Measurements from ENCODE around the gene RNF5. TPM values are rescaled to one million over a fixed set of nuclear protein-coding genes. Genes with fewer than 3 reads are reported as not detected.
"Not testable (repeated sequence)": the region's sequence is repeated elsewhere in the genome, so short reads cannot be mapped to it uniquely, and the experiment has no call there.

The RNF5 gene
- total RNA-seq, result 10 to 100 TPM; 40.4 to 43.3 TPM

- Mint-ChIP-seq H3K27ac (peak within 1 kb of the TSS; percentile 92), H3K4me1 (ENCODE audit: low read depth) (peaks cover 66% of the 10 kb centered on the region), H3K9me3 (ENCODE audit: insufficient read depth) (no peaks in the 10 kb centered on the region), H3K36me3 (ENCODE audit: low read depth) (peaks cover 29% of the 10 kb centered on the region), H3K4me3 (peak within 1 kb of the TSS; percentile 90), H3K27me3 (ENCODE audit: low read depth) (no peaks in the 10 kb centered on the region)
- POLR2A ChIA-PET, result interaction anchor here (0.6 to 2.5 kb wide), 8 partner anchors 12 to 716 kb away, joined by 3 to 45 read pairs (median 5); partner anchors contain the start of genes GPSM3 and PBX2
- ATAC-seq (peak; percentile 89), DNase-seq (peak; percentile 97)
- CTCF ChIA-PET, result interaction anchor here (1.0 to 2.5 kb wide), 5 partner anchors 15 to 61 kb away, joined by 3 to 25 read pairs (median 4); no protein-coding TSS in a partner anchor
Measured at GRCh38 chr6:32177788-32178546, at the start of gene RNF5. Gene RNF5 (plus strand): TSS chr6:32178405. CDS start chr6:32178512, 107 bp downstream.

GRCh38 chr6:32128751-32129296 is 49.4 kb upstream of the RNF5 start:
- peaks cover 46% of the 10 kb centered on the region for H3K4me1 Mint-ChIP-seq (ENCODE audit: low read depth)
- DNase-seq, result no peak
- ATAC-seq, result no peak
- peak overlapping the region; percentile 98 for H3K27ac Mint-ChIP-seq
- ChIA-PET POLR2A (interaction anchor here (0.5 to 3.8 kb wide), 10 partner anchors 12 to 932 kb away, joined by 3 to 35 read pairs (median 4); partner anchors contain the start of genes GPSM3 and PBX2), CTCF (interaction anchor here (0.5 to 5.4 kb wide), 9 partner anchors 10 to 710 kb away, joined by 3 to 67 read pairs (median 3); partner anchors contain the start of genes AGPAT1 and TAP2)
- H3K36me3 Mint-ChIP-seq (ENCODE audit: low read depth), result peaks cover 32% of the 10 kb centered on the region
- H3K27me3 Mint-ChIP-seq (ENCODE audit: low read depth), result peaks cover under 1% of the 10 kb centered on the region
- no peaks in the 10 kb centered on the region for H3K9me3 Mint-ChIP-seq (ENCODE audit: insufficient read depth)
- H3K4me3 Mint-ChIP-seq, result peak overlapping the region; percentile 99

- CTCF ChIA-PET, result interaction anchor here (0.5 to 5.4 kb wide), 10 partner anchors 9 to 709 kb away, joined by 3 to 67 read pairs (median 4); partner anchors contain the start of genes AGPAT1 and TAP2
- Mint-ChIP-seq H3K9me3 (ENCODE audit: insufficient read depth) (no peaks in the 10 kb centered on the region), H3K27ac (peak overlapping the region; percentile 98), H3K36me3 (ENCODE audit: low read depth) (peaks cover 26% of the 10 kb centered on the region), H3K4me3 (peak overlapping the region; percentile 99), H3K27me3 (ENCODE audit: low read depth) (peaks cover 4% of the 10 kb centered on the region), H3K4me1 (ENCODE audit: low read depth) (peaks cover 41% of the 10 kb centered on the region)
- DNase-seq (no peak), ATAC-seq (no peak)
- POLR2A ChIA-PET, result interaction anchor here (0.6 to 3.8 kb wide), 7 partner anchors 12 to 932 kb away, joined by 3 to 35 read pairs (median 5); partner anchors contain the start of genes GPSM3, PBX2 and PRRT1
Measured at GRCh38 chr6:32129297-32130088, 48.7 kb upstream of the RNF5 start.

GRCh38 chr6:32131439-32131948 is 46.7 kb upstream of the RNF5 start:
- peaks cover 33% of the 10 kb centered on the region for H3K4me1 Mint-ChIP-seq (ENCODE audit: low read depth)
- H3K36me3 Mint-ChIP-seq (ENCODE audit: low read depth), result peaks cover 16% of the 10 kb centered on the region
- POLR2A ChIA-PET, result no interaction called here
- peak overlapping the region; percentile 11 for H3K4me3 Mint-ChIP-seq
- DNase-seq (no peak), ATAC-seq (no peak)
- CTCF ChIA-PET, result interaction anchor here (1.3 to 5.4 kb wide), 3 partner anchors 14 to 64 kb away, joined by 4 to 67 read pairs (median 4); no protein-coding TSS in a partner anchor
- H3K9me3 Mint-ChIP-seq (ENCODE audit: insufficient read depth), result no peaks in the 10 kb centered on the region
- H3K27me3 Mint-ChIP-seq (ENCODE audit: low read depth), result peaks cover 9% of the 10 kb centered on the region
- no peak overlapping the region for H3K27ac Mint-ChIP-seq

- no peak overlapping the region for H3K27ac Mint-ChIP-seq
- H3K36me3 Mint-ChIP-seq (ENCODE audit: low read depth), result peaks cover 10% of the 10 kb centered on the region
- no peak overlapping the region for H3K4me3 Mint-ChIP-seq
- no peaks in the 10 kb centered on the region for H3K9me3 Mint-ChIP-seq (ENCODE audit: insufficient read depth)
- peaks cover 9% of the 10 kb centered on the region for H3K27me3 Mint-ChIP-seq (ENCODE audit: low read depth)
- ATAC-seq (no peak), DNase-seq (no peak)
- H3K4me1 Mint-ChIP-seq (ENCODE audit: low read depth), result peaks cover 27% of the 10 kb centered on the region
- CTCF ChIA-PET, result interaction anchor here (1.3 kb wide), 1 partner anchor 64 kb away, joined by 4 read pairs; no protein-coding TSS in a partner anchor
- POLR2A ChIA-PET, result no interaction called here
Measured at GRCh38 chr6:32132110-32132509, 46.1 kb upstream of the RNF5 start.

- no peak overlapping the region for H3K27ac Mint-ChIP-seq
- H3K4me1 Mint-ChIP-seq (ENCODE audit: low read depth), result peaks cover 14% of the 10 kb centered on the region
Measured at GRCh38 chr6:32133786-32134185, 44.4 kb upstream of the RNF5 start.

GRCh38 chr6:32137454-32137853 is 40.8 kb upstream of the RNF5 start:
- no peak for ATAC-seq
- H3K27me3 Mint-ChIP-seq (ENCODE audit: low read depth), result peaks cover 15% of the 10 kb centered on the region
- no peak for DNase-seq
- H3K36me3 Mint-ChIP-seq (ENCODE audit: low read depth), result no peaks in the 10 kb centered on the region
- H3K27ac Mint-ChIP-seq, result no peak overlapping the region
- no peak overlapping the region for H3K4me3 Mint-ChIP-seq
- CTCF ChIA-PET, result no interaction called here
- POLR2A ChIA-PET, result no interaction called here
- H3K9me3 Mint-ChIP-seq (ENCODE audit: insufficient read depth), result no peaks in the 10 kb centered on the region
- H3K4me1 Mint-ChIP-seq (ENCODE audit: low read depth), result no peaks in the 10 kb centered on the region

More at GRCh38 chr6:32133786-32134185, 44.4 kb upstream of the RNF5 start:
- Mint-ChIP-seq H3K9me3 (ENCODE audit: insufficient read depth) (no peaks in the 10 kb centered on the region), H3K36me3 (ENCODE audit: low read depth) (peaks cover 1% of the 10 kb centered on the region), H3K4me3 (no peak overlapping the region), H3K27me3 (ENCODE audit: low read depth) (peaks cover 9% of the 10 kb centered on the region)
- ATAC-seq, result no peak
- ChIA-PET CTCF (no interaction called here), POLR2A (no interaction called here)
- no peak for DNase-seq

- DNase-seq, result no peak
- POLR2A ChIA-PET, result no interaction called here
- CTCF ChIA-PET, result interaction anchor here (1.6 kb wide), 1 partner anchor 10 kb away, joined by 10 read pairs; the partner anchor contains the start of gene FKBPL
- H3K27me3 Mint-ChIP-seq (ENCODE audit: low read depth), result peaks cover 12% of the 10 kb centered on the region
- H3K9me3 Mint-ChIP-seq (ENCODE audit: insufficient read depth), result no peaks in the 10 kb centered on the region
- H3K4me1 Mint-ChIP-seq (ENCODE audit: low read depth), result no peaks in the 10 kb centered on the region
- no peak overlapping the region for H3K27ac Mint-ChIP-seq
- no peaks in the 10 kb centered on the region for H3K36me3 Mint-ChIP-seq (ENCODE audit: low read depth)
- ATAC-seq, result no peak
- H3K4me3 Mint-ChIP-seq, result no peak overlapping the region
Measured at GRCh38 chr6:32139590-32139989, 38.6 kb upstream of the RNF5 start.

GRCh38 chr6:32140420-32141046 is 37.7 kb upstream of the RNF5 start:
- no peaks in the 10 kb centered on the region for H3K4me1 Mint-ChIP-seq (ENCODE audit: low read depth)
- H3K36me3 Mint-ChIP-seq (ENCODE audit: low read depth), result no peaks in the 10 kb centered on the region
- DNase-seq, result no peak
- H3K4me3 Mint-ChIP-seq, result no peak overlapping the region
- ChIA-PET POLR2A (no interaction called here), CTCF (interaction anchor here (1.3 to 1.5 kb wide), 2 partner anchors 8 to 14 kb away, joined by 4 to 5 read pairs; no protein-coding TSS in a partner anchor)
- no peak overlapping the region for H3K27ac Mint-ChIP-seq
- no peak for ATAC-seq
- H3K27me3 Mint-ChIP-seq (ENCODE audit: low read depth), result peaks cover 6% of the 10 kb centered on the region
- H3K9me3 Mint-ChIP-seq (ENCODE audit: insufficient read depth), result no peaks in the 10 kb centered on the region

GRCh38 chr6:32144238-32144637 is 34.0 kb upstream of the RNF5 start:
- Mint-ChIP-seq H3K27me3 (ENCODE audit: low read depth) (peaks cover 34% of the 10 kb centered on the region), H3K4me1 (ENCODE audit: low read depth) (peaks cover 11% of the 10 kb centered on the region)
- POLR2A ChIA-PET, result interaction anchor here (1.1 kb wide), 1 partner anchor 48 kb away, joined by 3 read pairs; the partner anchor contains the start of gene GPSM3
- not testable (repeated sequence) for H3K9me3 Mint-ChIP-seq (ENCODE audit: insufficient read depth); H3K27ac Mint-ChIP-seq; H3K4me3 Mint-ChIP-seq; H3K36me3 Mint-ChIP-seq (ENCODE audit: low read depth); DNase-seq; ATAC-seq
- CTCF ChIA-PET, result interaction anchor here (1.1 kb wide), 1 partner anchor 25 kb away, joined by 4 read pairs; no protein-coding TSS in a partner anchor

- POLR2A ChIA-PET, result no interaction called here
- no peaks in the 10 kb centered on the region for H3K9me3 Mint-ChIP-seq (ENCODE audit: insufficient read depth)
- CTCF ChIA-PET, result interaction anchor here (1.3 kb wide), 1 partner anchor 16 kb away, joined by 3 read pairs; the partner anchor contains the start of gene FKBPL
- H3K36me3 Mint-ChIP-seq (ENCODE audit: low read depth), result no peaks in the 10 kb centered on the region
- no peak for DNase-seq
- peaks cover 45% of the 10 kb centered on the region for H3K27me3 Mint-ChIP-seq (ENCODE audit: low read depth)
- no peak for ATAC-seq
- H3K4me1 Mint-ChIP-seq (ENCODE audit: low read depth), result peaks cover 22% of the 10 kb centered on the region
- no peak overlapping the region for H3K27ac Mint-ChIP-seq
- H3K4me3 Mint-ChIP-seq, result no peak overlapping the region
Measured at GRCh38 chr6:32146287-32146686, 31.9 kb upstream of the RNF5 start.

Data from activated CD8-positive, alpha-beta T cell treated with anti-CD3 and anti-CD28 coated beads, Interleukin-2, amount 10 ng/mL, durations not matched to agents 7 days and 5 days (primary cell).